Non-pigmented ciliary epithelial cell (primary cell): ENCODE results near the gene XPNPEP2.

Experiments used
- DNase-seq: peaks from one replicate; pipeline ENCODE4 v3.0.0-alpha.2; 2010; ENCODE audit warnings: low read depth

The XPNPEP2 gene

DNA sequence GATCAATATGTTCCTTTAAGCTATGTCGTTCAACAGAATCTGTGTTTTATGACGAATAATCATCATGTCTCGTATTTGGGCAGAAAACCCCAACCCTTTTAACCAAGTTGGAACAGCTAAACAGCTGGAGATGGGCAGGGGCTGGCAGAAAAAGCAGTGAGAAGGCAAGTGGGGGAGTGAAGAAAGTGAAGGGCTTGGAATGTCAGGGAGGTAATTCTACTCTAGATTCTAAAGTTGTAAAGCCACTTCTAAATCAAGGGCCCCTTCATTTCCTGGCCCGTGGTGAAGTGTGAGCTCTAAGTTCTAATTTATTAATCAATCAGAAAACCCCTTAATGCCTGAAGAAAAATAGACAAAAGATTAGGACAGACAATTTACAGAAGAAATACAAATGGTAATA lies 61.4 kb downstream of the XPNPEP2 start:
- DNase-seq: no peak

DNA sequence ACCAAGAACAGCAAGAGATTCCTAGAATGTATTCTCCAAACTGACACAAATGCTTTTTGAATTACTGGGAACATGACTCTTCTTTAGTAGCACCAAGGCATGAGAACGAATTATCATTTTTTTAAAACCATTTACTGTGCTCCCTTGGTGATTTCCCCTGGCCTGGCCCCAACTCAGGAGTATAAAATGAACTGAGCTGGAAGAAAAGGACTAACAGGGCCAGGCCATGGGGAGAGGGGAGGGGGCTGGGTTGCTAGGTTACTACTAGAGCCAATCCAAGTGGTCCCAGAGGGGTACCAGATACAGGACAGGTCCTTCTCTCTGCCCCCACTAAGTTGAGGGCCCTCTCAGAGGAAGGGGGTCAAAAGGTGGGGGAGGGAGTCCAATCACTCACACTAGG lies 64.1 kb downstream of the XPNPEP2 start:
- no peak for DNase-seq

DNA sequence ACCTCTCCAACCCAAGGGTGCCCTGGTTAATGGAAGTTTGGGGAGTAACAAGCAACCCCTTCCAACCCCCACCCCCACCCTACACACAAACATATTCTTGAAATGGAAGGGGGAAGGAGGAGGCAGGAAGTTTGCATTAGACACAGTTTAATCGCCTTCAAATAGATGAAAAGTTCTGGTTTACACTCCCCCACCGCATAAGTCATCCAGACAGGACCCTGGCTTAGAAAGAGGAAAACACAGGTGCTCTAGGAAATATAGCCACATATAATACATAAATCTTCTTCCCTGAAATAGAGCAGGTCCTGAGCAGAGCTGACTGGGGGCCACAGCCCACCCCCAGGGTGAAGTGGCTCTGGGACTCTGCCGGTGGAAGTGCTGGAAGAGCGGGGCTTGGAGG lies 66.0 kb downstream of the XPNPEP2 start:
- DNase-seq: no peak

DNA sequence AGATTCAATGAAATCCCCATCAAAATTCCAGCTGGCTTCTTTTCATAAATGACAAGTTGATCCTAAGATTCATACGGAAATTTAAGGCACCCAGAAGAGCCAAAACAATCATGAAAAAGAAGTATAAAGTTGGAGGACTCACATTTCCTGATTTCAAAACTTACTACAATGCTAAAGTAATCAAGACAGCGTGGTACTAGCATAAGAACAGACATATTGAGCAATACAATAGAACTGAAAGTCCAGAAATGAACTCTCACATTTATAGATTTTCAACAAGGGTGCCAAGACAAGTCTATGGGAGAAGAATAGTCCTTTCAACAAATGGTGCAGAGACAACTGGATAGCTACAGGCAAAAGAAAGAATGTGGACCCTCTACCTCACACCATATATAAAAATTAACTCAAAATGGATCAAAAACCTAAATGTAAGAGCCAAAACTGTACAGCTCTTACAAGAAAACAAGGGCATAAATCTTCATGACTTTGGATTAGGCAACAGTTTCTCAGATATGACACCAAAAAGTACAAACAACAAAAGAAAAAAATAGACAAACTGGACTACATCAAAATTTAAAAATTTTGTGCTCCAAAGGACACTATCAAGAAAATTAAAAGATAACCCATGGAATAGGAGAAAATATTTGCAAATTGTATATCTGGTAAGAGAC lies 69.5 kb downstream of the XPNPEP2 start:
- no peak for DNase-seq

DNA sequence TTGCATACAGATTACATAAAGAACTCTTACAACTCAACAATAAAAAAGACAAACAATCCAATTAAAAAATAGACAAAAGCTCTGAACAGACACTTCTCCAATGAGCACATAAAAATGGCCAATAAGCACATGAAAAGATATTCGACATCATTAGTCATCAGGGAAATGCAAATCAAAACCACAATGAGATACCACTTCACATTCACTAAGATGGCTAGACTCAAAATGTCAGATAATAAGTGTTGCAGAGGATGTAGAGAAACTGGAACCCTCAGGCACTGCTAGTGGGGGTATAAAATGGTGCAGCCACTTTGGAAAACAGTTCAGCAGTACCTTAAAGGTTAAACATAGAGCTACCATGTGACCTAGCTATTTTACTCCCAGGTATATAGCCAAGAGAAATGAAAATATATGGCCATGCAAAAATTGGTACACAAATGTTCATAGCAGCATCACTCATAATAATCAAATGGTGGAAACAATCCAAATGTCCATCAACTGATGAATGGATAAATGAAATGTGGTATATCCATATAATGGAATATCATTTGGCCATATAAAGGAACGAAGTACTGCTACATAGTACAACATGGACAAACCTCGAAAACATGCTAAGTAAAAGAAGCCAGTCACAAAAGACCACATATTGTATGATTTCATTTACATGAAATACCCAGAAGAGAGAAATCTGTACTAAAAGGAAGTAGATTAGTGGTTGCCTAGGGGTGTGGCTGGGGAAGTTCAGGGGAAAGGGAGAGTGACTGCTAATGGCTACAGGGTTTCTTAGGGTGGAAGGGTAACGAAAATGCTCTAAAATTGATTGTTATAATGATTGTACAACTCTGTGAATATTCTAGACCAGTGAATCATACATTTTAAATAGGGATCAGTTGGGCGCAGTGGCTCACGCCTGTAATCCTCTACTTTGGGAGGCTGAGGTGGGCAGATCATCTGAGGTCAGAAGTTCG lies 70.3 kb downstream of the XPNPEP2 start:
- DNase-seq: no peak

DNA sequence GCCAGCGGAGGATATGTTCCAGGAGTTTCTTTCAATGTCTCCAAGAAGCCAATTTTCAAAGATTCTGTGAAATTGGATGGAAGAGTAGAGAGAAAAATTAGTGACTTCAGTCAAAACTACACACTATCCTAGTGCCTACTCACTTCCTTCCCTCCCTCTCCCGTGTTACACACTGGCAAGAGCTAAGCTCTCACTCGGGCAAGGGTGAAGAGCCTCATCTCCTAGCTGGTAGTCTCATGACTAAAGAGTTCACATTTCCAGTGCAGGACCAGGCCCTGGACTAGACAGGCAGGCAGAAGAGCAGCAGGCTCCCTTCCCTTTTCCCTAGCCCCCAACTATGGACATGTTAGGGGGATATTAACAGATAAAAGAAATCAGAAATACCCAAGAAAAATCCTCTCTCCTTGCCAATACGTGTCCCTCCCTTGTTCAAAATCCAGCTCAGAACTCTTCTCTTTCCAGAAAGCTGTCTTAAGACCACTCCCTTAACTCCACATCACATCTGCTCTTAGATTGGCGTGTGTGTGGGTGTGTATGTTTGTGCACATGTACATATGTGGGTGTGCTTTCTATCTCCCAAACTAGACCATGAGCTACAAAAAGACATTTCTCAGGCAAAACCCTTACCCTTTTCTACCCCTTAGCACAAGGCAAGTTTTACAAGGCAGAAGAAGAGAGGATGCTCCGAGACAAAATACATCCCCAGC lies 75.0 kb downstream of the XPNPEP2 start:
- no peak for DNase-seq

DNA sequence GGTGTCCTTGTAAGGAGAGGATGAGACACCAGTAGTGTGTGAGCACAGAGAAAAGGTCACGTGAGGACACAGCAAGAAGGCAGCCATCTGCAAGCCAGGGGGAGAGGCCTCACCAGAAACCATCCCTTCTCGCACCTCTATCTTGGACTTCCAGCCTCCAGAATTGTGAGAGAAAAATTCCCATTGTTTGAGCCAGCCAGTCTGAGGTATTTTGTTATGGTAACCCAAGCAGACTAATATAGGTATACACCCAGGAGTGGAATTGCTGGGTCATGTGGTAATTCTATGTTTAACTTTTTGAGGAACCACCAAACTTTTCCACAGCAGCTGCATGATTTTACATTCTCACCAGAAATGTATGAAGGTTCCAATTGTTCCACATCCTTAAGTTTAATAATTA lies 79.3 kb downstream of the XPNPEP2 start:
- DNase-seq: no peak
